GM18907 (cell line): ENCODE results near the gene CREB3L4.
"Not testable (repeated sequence)": the region's sequence is repeated elsewhere in the genome, so short reads cannot be mapped to it uniquely, and the experiment has no call there.

Experiments
- ATAC-seq: cut with Tn5 transposase; IDR thresholded peaks from one replicate; pipeline ENCODE4 v1.9.1; 2021; ENCODE audit warnings: mild to moderate bottlenecking, moderate library complexity; ENCODE audit not compliant: unreplicated experiment

Gene CREB3L4

DNA sequence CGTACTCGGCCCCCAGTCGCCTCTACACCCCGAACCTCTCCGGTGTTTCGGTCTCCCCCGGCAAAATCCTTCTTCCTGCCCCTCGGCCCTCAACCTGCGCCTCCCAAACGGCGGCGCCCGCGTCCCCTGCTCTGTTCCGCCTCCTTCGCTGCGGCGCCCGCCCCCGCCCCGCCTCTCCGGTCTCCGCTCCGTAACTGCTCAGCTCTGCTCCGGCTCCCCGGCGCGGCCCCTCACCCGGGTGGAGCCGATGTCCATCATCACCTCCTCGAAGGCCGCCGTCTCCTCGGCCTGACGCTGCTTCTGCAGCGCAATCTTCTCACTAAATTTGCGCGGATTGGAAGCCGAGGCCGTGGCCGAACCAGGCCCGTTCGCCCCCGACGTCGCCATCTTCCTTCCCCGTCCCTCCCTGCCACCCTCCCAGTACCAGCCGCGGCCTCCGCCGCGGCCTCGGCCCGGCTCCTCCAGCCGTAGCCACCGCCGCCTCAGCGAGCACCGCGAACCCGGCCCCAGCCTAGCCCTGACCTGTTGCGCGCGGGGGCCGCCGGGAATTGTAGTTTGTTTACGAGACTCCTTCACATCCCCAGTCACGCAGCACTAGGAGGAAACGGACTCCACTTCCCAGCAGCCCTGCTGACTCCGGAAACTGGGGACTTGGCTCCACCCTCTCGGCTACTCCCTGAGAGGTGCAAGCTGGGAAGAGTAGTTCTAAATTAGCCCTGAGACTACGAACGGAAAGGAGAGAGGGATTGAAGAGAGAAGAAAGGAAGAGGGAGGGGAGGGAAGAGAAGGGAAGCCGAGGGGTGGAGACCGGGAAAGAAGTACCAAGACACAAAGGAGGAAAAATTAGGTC, 9.4 kb upstream of the CREB3L4 start, which contains the start of gene CRTC2:
Gene CRTC2, minus strand, starts transcription at position 502 of the 850 bp plus-strand sequence. Its CDS starts 115 bp downstream, at position 387.
- ATAC-seq = peak; percentile 81

DNA sequence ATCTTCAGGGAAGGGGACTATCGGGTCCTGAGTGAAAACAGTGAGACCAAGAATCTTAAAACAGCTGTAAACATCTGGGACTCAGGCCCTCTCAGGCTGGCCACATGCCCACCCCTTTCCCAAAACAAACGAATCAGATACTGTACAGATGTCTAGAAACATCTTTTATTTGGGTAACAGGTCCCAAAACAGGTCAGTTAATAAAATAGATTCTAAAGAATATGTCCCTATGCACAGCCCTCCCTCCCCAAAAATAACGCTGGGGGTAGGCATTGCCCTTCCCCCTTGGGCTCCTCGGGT, 8.8 kb upstream of the CREB3L4 start:
- peak; percentile 3 for ATAC-seq

DNA sequence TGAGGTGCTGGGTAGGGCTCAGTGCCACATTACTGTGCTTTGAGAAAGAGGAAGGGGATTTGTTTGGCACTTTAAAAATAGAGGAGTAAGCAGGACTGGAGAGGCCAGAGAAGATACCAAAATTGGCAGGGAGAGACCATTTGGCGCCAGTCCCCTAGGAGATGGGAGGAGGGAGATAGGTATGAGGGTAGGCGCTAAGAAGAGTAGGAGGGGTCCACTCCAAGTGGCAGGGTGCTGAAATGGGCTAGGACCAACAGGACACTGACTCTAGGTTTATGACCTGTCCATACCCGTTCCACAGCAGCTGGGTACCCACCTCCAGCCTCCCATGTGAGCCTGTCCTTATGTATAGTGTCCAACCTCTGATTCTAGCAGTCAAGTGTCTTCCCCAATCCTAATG, 8.2 kb upstream of the CREB3L4 start:
- no peak for ATAC-seq

DNA sequence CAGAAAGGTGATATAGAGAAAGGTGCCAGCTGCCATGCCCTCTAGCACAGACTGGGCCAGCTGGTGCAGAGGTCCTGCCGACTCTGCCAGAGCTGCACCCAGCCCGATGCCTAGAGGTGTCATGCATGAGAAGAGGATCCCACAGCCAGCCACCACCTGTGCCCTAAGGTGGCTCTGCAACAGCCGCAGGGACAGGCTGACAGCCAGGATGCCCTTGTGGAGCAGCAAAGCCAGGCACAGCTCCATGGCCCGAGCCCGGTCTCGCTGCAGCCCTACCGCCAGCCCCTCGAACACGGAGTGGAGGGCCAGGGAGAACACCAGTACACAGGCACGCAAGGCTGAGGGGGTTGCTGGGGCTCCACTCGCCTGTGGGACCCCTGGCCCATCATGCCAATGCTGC, 7.5 kb upstream of the CREB3L4 start:
- no peak for ATAC-seq

DNA sequence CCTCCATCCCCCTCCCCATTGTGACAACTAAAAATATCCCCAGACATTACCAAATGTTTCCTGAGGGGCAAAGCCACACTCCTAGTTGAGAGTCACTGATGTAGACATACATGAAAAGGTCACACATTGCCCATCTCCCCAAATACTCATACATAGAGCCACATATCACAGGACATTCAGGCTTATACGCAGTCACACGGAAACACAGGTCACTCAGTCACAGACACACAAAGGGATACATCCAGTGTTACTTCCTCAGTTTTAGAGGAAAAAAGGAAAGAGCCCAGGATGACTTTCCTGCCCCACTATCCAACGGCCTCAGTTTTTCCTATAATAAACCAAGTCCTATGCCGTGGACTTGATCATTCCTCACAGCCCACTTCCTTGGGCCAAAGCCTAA, 6.3 kb upstream of the CREB3L4 start:
- ATAC-seq = no peak

DNA sequence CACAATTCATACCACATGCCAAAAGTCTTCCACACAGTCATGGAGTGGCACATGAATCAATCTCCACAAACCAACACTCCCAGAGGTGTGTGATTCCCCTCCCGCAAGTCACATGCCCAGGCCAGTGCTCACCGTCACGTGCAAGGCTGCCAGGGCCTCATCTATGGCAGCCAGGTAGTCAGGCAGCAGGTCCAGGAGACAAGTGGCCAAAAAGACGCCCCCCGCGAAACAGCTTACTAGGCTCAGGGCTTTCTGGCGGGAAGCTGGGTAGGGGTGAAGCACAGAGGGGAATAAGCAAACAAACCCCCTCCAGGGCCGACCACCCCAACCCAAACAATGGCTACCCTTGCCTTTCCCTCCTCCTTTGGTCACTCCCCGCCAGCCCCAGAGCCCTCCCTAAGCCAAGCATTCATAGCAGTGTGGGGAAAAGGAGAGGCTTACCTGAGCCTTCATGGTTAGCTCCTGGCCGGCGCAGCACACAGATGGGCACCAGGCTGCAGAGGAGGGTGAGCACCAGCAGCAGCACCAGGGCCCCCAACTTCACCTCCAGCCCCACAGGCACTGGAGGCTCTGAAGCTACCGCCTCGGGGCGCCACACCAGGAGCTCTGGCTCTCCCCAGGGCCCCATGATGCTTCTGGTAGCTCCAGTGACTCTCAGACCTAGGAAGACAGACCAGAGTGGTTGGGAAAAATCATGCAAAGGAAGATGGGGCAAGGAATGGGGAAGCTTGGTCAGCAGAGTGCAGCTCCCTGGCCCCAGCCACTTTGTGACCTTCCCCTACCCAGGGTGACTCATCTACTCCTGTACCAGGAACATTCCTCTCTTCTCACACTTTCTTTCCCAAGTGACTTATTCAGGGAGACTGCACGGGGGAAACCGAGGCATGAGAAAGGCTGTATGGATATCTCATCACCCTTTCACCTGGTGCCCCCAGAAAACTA, 5.3 kb upstream of the CREB3L4 start:
- ATAC-seq = no peak

- peak; percentile 41 for ATAC-seq
These were observed 4.5 kb upstream of the CREB3L4 start, which contains the start of gene SLC39A1 for GRCh38 chr1:153963030-153963849. TSS of gene SLC39A1 (minus strand) at chr1:153963537. CDS start at chr1:153962715, 822 bp downstream.

DNA sequence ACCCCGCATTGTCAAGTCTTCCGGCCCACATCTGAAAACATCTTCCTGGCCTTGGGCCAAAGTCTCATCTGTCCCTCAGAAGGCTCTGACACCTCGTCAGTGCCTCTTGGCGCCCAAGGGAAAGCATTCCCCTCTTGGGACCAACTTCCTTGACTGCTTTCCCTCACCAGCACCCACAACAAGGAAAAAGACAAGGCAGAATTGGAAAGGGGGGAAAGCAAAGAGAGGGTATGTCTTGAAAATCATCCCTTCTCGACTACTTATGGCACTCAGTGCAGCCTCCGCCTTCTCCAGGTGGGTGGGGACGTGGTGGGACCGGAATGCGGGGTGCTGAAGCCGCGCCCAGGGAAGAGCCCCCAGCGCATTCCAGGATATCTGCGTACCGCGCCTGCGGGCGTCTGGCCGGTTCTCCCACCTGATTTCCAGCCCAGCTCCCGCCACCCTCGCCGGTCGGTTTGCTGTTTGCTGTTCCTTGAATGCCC, 3.8 kb upstream of the CREB3L4 start:
- peak; percentile 2 for ATAC-seq

DNA sequence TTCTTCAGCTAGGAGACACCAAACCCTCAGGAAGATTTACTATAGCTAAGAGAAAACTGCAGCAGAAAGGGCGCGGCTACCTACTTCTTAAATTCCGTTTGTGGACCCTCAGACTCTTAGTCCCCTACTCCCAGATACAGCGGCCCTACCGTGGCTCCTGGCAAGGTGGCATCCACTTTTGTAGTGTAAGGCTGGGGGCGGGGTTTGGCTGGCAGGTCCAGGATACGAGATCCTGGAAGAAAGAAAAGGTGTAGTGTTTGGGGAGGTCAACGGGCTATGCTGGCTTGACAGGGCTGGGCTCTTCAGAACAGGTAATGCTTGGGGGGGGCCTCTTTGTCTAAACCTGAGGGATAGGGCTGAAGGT, 280 bp downstream of the CREB3L4 start:
- ATAC-seq = no peak

DNA sequence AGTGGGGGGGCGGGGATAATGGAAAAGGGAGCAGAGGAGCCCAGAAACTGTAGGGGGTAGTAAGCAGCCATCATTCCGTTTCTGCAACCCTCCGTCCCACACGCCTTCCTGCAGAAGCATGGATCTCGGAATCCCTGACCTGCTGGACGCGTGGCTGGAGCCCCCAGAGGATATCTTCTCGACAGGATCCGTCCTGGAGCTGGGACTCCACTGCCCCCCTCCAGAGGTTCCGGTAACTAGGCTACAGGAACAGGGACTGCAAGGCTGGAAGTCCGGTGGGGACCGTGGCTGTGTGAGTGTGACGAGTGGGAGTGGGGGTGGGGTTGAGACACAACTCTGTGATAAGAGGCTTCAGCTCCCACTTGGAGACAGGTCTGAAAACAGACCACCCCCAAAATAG, 706 bp downstream of the CREB3L4 start:
- no peak for ATAC-seq

GRCh38 chr1:153968972-153969371, 1.3 kb downstream of the CREB3L4 start:
- no peak for ATAC-seq

DNA sequence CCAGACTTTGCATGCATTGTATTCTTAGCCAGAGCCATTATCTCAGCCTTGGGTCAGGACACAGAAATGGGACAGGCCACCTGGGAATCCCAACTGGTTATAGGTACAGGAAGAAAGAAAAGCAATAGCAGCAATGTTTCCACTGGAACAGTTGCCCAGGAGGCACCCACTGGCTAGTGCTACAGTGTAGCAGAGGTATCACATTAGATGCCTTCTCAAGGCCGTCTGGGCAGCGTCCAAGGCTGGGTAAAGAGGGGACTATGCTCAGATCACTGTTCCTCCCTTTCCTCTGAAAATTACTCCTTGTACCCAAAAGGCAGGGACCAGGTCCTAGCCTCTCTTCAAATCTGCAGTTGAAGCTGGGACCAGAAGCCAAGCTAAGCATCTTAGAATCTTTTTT, 2.6 kb downstream of the CREB3L4 start:
- ATAC-seq = no peak

DNA sequence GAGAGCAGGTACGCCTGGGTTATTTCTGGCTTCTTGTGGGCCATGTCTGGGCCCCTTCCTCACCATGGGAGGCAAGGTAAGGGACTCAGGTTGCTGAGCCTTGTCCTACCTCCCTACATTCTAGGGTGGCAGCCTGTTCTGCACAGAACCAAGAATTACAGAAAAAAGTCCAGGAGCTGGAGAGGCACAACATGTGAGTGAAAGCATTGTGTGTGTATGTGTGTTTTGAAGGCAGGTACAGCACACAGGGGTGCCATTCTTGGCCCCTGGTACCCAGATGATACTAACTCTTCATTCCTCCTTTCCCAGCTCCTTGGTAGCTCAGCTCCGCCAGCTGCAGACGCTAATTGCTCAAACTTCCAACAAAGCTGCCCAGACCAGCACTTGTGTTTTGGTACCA, 5.4 kb downstream of the CREB3L4 start:
- no peak for ATAC-seq

DNA sequence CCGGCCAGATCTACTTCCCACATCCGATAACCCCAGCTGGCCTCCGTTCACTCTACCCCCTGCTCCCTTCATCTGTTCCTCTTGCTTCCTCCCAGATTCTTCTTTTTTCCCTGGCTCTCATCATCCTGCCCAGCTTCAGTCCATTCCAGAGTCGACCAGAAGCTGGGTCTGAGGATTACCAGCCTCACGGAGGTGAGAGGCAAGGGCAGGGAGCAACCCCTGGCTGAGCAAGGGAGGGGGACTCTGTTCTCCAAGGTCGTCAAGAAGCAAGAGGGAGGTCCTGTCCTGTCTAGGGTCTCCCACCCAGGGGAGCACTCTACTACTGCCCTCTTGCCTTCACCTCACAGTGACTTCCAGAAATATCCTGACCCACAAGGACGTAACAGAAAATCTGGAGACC, 5.8 kb downstream of the CREB3L4 start:
- no peak for ATAC-seq

DNA sequence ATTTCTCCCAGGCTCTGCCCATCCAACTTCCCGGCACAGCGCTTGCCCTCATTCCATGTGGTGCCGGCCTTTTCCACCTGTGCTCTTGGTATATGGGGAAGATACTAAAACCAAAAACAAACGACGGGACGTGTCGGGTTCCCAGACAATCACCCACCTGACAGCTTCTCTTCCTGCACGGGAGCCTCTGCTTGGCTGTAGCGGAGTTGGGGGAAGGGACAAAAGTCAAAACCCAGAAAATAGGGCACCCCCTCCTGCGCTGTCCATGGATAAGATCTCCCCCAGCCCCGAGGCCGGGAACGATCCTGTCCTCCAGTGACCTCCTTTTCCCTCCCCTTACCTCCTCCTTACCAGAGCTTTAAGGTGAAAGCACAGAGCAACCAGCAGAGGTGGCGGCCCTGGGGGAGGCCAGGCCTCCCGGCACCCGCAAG, 9.1 kb downstream of the CREB3L4 start:
- no peak for ATAC-seq

- peak; percentile 74 for ATAC-seq
These were observed 9.8 kb downstream of the CREB3L4 start, which contains the start of gene JTB for GRCh38 chr1:153977250-153978240. TSS of gene JTB (minus strand) at chr1:153977674. CDS start at chr1:153977252, 422 bp downstream.

DNA sequence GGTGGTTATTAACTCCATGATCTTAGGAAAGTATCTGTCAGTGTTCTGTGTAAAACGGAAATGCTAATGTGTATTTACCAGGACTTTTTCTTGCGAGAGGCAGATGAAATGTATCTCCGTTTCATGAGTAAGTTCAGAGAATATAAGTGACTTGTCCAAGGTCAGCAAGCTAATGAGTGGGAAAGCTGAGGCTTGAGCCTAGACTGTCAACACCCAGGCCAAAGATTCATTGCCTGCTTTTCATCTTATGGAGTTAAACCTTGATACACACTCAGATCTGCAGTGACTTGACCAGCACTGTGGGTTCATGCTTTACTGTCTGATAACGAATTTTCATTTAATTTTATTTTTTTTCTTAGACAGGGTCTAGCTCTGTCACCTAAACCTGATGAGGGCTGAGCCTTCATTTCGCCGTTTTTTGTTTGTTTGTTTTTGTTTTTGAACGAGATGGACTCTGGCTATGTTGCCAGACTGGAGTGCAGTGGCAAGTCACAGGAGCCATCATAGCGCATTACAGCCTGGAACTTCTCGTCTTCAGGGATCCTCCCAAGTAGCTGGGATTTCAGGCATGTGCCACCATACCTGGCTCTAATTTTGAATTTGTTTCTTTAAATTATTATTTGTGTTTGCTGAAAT, 10.7 kb downstream of the CREB3L4 start:
- no peak for ATAC-seq

GRCh38 chr1:153979091-153979490, 11.4 kb downstream of the CREB3L4 start:
- ATAC-seq = not testable (repeated sequence)

- ATAC-seq = not testable (repeated sequence)
These were observed 14.0 kb downstream of the CREB3L4 start for GRCh38 chr1:153981735-153982134.
